ENCODE data around the gene TERT.

DNA sequence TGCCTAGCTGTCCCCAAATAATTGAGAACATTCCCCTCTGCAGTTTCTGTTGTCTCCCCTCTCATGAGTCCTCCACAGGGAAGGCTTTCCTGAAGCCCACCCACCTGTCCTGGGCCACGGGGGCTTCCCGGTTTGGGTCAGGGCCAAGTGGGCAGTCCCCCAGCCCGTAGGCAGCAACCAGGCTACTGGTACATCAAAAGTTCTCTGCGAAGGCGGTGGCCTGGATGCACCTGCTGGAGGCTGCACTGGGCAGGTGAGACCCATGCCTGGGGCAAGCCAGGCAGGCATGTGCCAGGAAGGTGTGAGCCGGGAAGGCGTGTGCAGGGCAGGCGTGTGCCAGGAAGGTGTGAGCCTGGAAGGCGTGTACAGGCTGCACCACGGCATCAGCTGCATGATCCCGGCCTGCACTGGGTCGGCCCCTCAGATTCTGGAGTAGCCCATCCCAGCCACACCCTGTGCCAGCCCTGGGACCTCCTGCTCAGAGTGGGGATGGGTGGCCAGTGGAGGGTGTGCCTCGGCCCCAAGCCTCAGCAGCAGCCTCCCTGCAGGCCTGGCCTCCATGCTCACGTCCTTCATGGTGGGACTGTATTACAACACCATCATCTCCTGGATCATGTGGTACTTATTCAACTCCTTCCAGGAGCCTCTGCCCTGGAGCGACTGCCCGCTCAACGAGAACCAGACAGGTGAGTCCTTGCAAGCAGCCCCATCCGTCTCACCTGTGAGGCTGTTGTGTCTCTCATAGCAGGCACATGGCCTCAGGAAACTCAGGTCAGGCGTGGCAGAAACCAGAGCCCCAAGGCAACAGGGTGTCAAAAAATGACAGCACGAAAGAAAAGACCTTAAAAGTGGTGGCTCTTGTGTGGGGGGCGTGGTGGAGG is 84.7 kb downstream of the TERT start:
- TF ChIP-seq CTCF (conservative IDR thresholded peaks at IDR 0.05; ENCODE audit: low read length) (no peak), EZH2phosphoT487 (IDR thresholded peaks at IDR 0.05; ENCODE audit: borderline replicate concordance, low read depth, low read length) (no peak)
